Keratinocyte (primary cell): ENCODE results near the gene PARK7. TPM values are rescaled to one million over a fixed set of nuclear protein-coding genes. Genes with fewer than 3 reads are reported as not detected.

Experiments
- DNase-seq: peaks from one replicate; pipeline ENCODE4 v3.0.0-alpha.2; 2011; ENCODE audit warnings: low read depth, missing footprints, low spot score
- FAIRE-seq: peaks from 2 replicates; lab custom pipeline; 2011; peaks lifted over from hg19 to GRCh38; lab: Jason Lieb, UNC
- H2AFZ ChIP-seq: 2 replicates; pipeline ENCODE4 v1.6.0; 2012; ENCODE audit warnings: low read length, control low read depth, inconsistent platforms; ENCODE audit not compliant: control insufficient read depth
- H3K27ac ChIP-seq: 2 replicates; pipeline ENCODE4 v1.5.1; 2011; ENCODE audit warnings: low read length; ENCODE audit not compliant: control insufficient read depth, insufficient read depth
- H3K27me3 ChIP-seq: 3 replicates; pipeline ENCODE4 v1.6.0; 2011; ENCODE audit warnings: low read length; ENCODE audit not compliant: control insufficient read depth, insufficient read depth; ENCODE audit errors: extremely low read depth
- H3K36me3 ChIP-seq, 2 experiments: 2 replicates in 1 of 2; 3 replicates in 1 of 2; pipeline ENCODE4 v1.5.1; 2011; ENCODE audit warnings: low read length in 2 of 2, mild to moderate bottlenecking in 1 of 2; ENCODE audit not compliant: control insufficient read depth in 2 of 2, insufficient read depth in 2 of 2; ENCODE audit errors: extremely low read depth in 1 of 2
- H3K4me1 ChIP-seq: 3 replicates; pipeline ENCODE4 v1.5.1; 2011; ENCODE audit warnings: low read length; ENCODE audit not compliant: control insufficient read depth, insufficient read depth; ENCODE audit errors: extremely low read depth
- H3K4me2 ChIP-seq: 3 replicates; pipeline ENCODE4 v1.6.0; 2011; ENCODE audit warnings: low read depth, low read length; ENCODE audit not compliant: control insufficient read depth, insufficient read depth; ENCODE audit errors: extremely low read depth
- H3K4me3 ChIP-seq, 3 experiments: fragments of 200-600 bp in 1 of 3; sonication (generic) in 1 of 3; 2 replicates in 2 of 3; 3 replicates in 1 of 3; pipeline ENCODE4 v1.5.1; 2011 to 2016; ENCODE audit warnings: low read length in 3 of 3, mild to moderate bottlenecking in 3 of 3, control low read depth in 2 of 3, inconsistent platforms in 1 of 3, low read depth in 1 of 3, mixed read lengths in 1 of 3, mixed run types in 1 of 3, moderate library complexity in 1 of 3; ENCODE audit not compliant: control insufficient read depth in 2 of 3, insufficient read depth in 2 of 3; ENCODE audit errors: extremely low read depth in 1 of 3
- H3K79me2 ChIP-seq: 2 replicates; pipeline ENCODE4 v1.6.0; 2012; ENCODE audit warnings: low read length; ENCODE audit not compliant: control insufficient read depth, insufficient read depth
- H3K9ac ChIP-seq: 3 replicates; pipeline ENCODE4 v1.6.0; 2011; ENCODE audit warnings: low read length; ENCODE audit not compliant: control insufficient read depth, insufficient read depth; ENCODE audit errors: extremely low read depth
- H3K9me1 ChIP-seq: 3 replicates; pipeline ENCODE4 v1.6.0; 2011; ENCODE audit warnings: low read length; ENCODE audit not compliant: control insufficient read depth, insufficient read depth; ENCODE audit errors: extremely low read depth
- H3K9me3 ChIP-seq: 2 replicates; pipeline ENCODE4 v1.5.1; 2012; ENCODE audit warnings: low read depth, low read length; ENCODE audit not compliant: control insufficient read depth
- H4K20me1 ChIP-seq: 3 replicates; pipeline ENCODE4 v1.6.0; 2011; ENCODE audit warnings: low read length; ENCODE audit not compliant: control insufficient read depth, insufficient read depth; ENCODE audit errors: extremely low read depth
- EZH2 ChIP-seq: IDR thresholded peaks from one replicate; pipeline ENCODE4 v1.6.1; 2012; ENCODE audit warnings: inconsistent platforms, mild to moderate bottlenecking, low read length, moderate library complexity
- dilution Hi-C: fragments of 300-500 bp; cut with MboI; formaldehyde crosslinking; loops from one replicate; pipeline ENCODE4 v1.7.0; 2020; ENCODE audit warnings: low sequenced_read_pairs; ENCODE audit not compliant: extremely low pct_ligation_motif_present
- polyA plus RNA-seq, 5 experiments: library from polyadenylated mRNA; depleted of rRNA in 3 of 5; stranded (reverse) in 3 of 5; stranded (forward) in 1 of 5; unstranded in 1 of 5; fragments of >200 nt; gene quantifications; 1 replicate in 1 of 5; 2 replicates in 3 of 5; 3 replicates in 1 of 5; pipeline versions ENCODE4 v1.2.1 to v1.2.3, GENCODE V29; 2011 to 2012; ENCODE audit warnings: missing spikeins in 2 of 5, low read depth in 1 of 5, low replicate concordance in 1 of 5
- TF ChIP-seq, protein P1 (sequence below), 3 experiments: IDR thresholded peaks in 1 of 3; conservative IDR thresholded peaks in 1 of 3; optimal IDR thresholded peaks in 1 of 3; 2 replicates in 2 of 3; 3 replicates in 1 of 3; pipeline versions ENCODE3 to v1.5.1; 2011; ENCODE audit warnings: low read length in 3 of 3, mild to moderate bottlenecking in 3 of 3, moderate library complexity in 2 of 3, control low read depth in 1 of 3, inconsistent platforms in 1 of 3; ENCODE audit not compliant: insufficient read depth in 2 of 3; ENCODE audit errors: extremely low read depth in 1 of 3

The PARK7 gene
- polyA plus RNA-seq, 1 donor (not counting 4 experiments of a cell fraction or from before 2014, with no cell fraction given): 502 TPM

DNA sequence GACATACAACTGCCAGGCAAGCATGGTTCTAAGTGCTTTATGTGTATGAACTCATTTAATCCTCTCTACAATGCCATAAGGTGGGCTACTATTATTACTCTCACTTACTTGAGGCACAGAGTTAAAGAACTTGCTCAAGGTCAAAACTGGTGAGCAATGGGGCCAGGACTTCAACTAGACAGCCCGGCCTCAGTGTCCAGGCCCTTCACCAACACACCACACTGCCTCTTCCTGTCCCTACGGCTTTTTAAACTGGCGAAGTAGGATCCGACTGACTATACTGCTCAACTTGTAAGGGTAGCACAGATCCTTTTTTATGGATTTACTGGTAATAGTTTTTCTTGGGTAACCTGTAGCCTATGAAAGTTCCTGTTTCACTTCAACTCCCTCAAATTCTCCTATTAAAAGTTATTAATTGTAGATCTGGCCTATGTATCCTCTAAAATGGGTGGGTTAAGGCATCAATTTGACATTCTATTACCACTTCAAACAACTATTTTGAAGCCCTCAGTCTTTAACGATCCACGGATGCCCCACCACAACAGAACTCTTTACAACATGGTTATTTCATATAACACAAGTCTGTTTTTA, 60.3 kb downstream of the PARK7 start:
- peaks cover 10% of the 10 kb centered on the region for H4K20me1 ChIP-seq
- peaks cover 1 to 22% of the 10 kb centered on the region in 2 experiments for H3K36me3 ChIP-seq
- H3K27me3 ChIP-seq: no peaks in the 10 kb centered on the region
- TF ChIP-seq, protein P1, sequence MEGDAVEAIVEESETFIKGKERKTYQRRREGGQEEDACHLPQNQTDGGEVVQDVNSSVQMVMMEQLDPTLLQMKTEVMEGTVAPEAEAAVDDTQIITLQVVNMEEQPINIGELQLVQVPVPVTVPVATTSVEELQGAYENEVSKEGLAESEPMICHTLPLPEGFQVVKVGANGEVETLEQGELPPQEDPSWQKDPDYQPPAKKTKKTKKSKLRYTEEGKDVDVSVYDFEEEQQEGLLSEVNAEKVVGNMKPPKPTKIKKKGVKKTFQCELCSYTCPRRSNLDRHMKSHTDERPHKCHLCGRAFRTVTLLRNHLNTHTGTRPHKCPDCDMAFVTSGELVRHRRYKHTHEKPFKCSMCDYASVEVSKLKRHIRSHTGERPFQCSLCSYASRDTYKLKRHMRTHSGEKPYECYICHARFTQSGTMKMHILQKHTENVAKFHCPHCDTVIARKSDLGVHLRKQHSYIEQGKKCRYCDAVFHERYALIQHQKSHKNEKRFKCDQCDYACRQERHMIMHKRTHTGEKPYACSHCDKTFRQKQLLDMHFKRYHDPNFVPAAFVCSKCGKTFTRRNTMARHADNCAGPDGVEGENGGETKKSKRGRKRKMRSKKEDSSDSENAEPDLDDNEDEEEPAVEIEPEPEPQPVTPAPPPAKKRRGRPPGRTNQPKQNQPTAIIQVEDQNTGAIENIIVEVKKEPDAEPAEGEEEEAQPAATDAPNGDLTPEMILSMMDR (optimal IDR thresholded peaks at IDR 0.05 in 1 of 3, IDR thresholded peaks at IDR 0.05 in 1 of 3, conservative IDR thresholded peaks at IDR 0.05 in 1 of 3; ENCODE audit: extremely low read depth in 1 of 3, insufficient read depth in 2 of 3, low read length in 3 of 3): no peak
- TF ChIP-seq EZH2: no peak
- dilution Hi-C loops: loop anchor here (25.0 kb wide), 1 partner anchor 291 kb away; the partner anchor contains the start of gene SLC45A1
- DNase-seq (no peak), FAIRE-seq (no peak)
- peak overlapping the region; percentile 84 for H3K9ac ChIP-seq
- H3K4me3 ChIP-seq: peak overlapping the region; percentile 20 to 90 (median 64)
- peak overlapping the region; percentile 97 for H3K4me2 ChIP-seq
- H2AFZ ChIP-seq: no peak overlapping the region
- H3K4me1 ChIP-seq: peaks cover 78% of the 10 kb centered on the region
- no peaks in the 10 kb centered on the region for H3K9me3 ChIP-seq
- H3K27ac ChIP-seq: peak overlapping the region; percentile 80
- H3K9me1 ChIP-seq: peaks cover 4% of the 10 kb centered on the region
- H3K79me2 ChIP-seq: peaks cover 92% of the 10 kb centered on the region

DNA sequence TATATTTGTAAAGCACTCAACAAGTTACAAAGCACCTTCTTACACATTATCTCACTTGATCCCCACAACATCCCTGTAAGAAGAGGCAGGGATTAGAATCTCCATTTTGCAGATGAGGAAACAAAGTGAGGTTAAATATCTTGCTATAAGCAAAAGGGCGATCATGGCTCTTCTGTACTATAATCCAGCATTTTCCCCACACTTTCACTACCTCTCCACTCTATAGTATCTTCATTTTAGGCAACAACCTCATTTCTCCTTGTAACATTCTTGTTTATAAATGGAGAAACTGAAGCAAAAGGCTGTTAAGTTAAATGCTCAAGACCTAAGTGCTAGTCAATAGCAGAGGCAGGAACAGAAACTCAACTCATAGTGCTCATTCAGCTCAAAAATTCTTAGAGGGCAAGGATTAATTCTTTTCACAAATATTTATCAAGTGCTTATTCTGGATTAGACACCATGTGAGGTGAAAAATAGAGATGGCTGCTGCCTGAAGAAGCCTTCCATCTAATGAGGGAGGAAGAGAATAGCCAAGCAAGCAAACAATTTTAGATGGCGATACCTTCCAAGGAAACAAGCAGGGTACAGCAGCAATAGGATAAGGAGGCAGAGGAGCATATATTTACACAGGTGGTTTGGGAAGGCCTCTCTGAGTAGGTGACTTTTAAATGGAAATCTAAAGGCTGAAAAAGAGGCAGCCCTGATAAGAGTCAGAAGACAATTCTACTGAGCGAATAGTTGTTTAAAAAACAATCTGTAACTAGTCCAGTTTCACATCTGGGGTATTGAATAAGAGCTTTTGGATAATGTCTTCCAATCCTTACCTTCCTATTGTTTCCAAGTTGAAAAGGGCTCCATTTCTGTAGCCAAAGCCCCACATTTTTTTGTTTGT, 61.1 kb downstream of the PARK7 start:
- peak overlapping the region; percentile 97 for H3K4me2 ChIP-seq
- FAIRE-seq: no peak
- no peak for TF ChIP-seq EZH2
- TF ChIP-seq, protein P1 (optimal IDR thresholded peaks at IDR 0.05 in 1 of 3, IDR thresholded peaks at IDR 0.05 in 1 of 3, conservative IDR thresholded peaks at IDR 0.05 in 1 of 3; ENCODE audit: extremely low read depth in 1 of 3, insufficient read depth in 2 of 3, low read length in 3 of 3): no peak
- H3K9me1 ChIP-seq: peaks cover 4% of the 10 kb centered on the region
- H4K20me1 ChIP-seq: peaks cover 9% of the 10 kb centered on the region
- peak overlapping the region; percentile 57 to 90 (median 64) for H3K4me3 ChIP-seq
- dilution Hi-C loops: loop anchor here (25.0 kb wide), 1 partner anchor 290 kb away; the partner anchor contains the start of gene SLC45A1
- no peak for DNase-seq
- peak overlapping the region; percentile 80 for H3K27ac ChIP-seq
- peaks cover 88% of the 10 kb centered on the region for H3K79me2 ChIP-seq
- H3K4me1 ChIP-seq: peaks cover 78% of the 10 kb centered on the region
- no peaks in the 10 kb centered on the region for H3K27me3 ChIP-seq
- H3K9ac ChIP-seq: peak overlapping the region; percentile 84
- peaks cover 1 to 22% of the 10 kb centered on the region in 2 experiments for H3K36me3 ChIP-seq
- no peaks in the 10 kb centered on the region for H3K9me3 ChIP-seq
- no peak overlapping the region for H2AFZ ChIP-seq
